ENCODE data around the gene MYO1F.

MYO1F gene

GRCh38 chr19:8615813-8616596 is 38.8 kb upstream of the MYO1F start:
- TF ChIP-seq, protein P1, sequence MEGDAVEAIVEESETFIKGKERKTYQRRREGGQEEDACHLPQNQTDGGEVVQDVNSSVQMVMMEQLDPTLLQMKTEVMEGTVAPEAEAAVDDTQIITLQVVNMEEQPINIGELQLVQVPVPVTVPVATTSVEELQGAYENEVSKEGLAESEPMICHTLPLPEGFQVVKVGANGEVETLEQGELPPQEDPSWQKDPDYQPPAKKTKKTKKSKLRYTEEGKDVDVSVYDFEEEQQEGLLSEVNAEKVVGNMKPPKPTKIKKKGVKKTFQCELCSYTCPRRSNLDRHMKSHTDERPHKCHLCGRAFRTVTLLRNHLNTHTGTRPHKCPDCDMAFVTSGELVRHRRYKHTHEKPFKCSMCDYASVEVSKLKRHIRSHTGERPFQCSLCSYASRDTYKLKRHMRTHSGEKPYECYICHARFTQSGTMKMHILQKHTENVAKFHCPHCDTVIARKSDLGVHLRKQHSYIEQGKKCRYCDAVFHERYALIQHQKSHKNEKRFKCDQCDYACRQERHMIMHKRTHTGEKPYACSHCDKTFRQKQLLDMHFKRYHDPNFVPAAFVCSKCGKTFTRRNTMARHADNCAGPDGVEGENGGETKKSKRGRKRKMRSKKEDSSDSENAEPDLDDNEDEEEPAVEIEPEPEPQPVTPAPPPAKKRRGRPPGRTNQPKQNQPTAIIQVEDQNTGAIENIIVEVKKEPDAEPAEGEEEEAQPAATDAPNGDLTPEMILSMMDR (IDR thresholded peaks at IDR 0.05; ENCODE audit: low read depth, low read length, missing control alignments): peak; percentile 98
- in situ Hi-C loops (cut with HindIII; ENCODE audit: low sequenced_read_pairs): no loop called here
- no peak for DNase-seq (ENCODE audit: low read depth)
- H3K4me3 ChIP-seq (ENCODE audit: low read depth, low read length): no peak overlapping the region

DNA sequence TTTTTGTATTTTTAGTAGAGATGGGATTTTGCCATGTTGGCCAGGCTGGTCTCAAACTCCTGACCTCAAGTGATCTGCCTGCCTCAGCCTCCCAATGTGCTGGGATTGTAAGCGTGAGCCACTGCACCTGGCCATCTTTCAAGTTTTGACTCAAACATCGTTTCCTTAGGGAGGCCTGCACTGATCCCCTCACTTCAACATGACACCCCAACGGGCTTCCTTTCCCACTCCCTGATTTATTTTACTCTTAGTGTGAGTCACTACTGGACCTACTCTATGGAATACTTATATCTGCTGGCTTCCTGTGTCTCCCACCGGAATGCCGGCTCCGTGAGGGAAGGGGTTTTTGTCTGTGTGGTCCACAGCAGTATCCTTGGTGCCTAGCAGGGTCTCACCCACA is 37.8 kb upstream of the MYO1F start:
- in situ Hi-C loops (cut with HindIII; ENCODE audit: low sequenced_read_pairs): no loop called here
- DNase-seq (ENCODE audit: low read depth): no peak
- TF ChIP-seq, protein P1 (IDR thresholded peaks at IDR 0.05; ENCODE audit: low read depth, low read length, missing control alignments): no peak
- no peak overlapping the region for H3K4me3 ChIP-seq (ENCODE audit: low read depth, low read length)

DNA sequence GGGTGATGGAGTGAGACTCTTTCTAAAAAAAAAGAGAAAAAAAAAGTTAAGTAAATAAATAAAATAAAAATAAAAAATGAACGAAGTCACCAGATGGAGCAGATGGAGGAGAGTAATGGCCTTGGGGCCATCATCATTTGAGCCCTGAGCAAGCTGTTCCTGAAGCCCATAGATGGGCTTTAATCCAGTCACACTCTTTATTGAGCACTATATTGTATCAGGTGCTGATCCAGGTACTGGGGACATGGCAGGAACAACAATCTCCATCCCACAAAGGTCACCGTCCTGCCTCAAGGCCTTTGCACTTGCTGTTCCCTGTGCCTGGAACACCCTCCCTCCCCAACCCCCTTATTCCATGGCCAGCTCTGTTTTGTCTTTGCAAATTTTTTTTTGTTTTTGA is 37.2 kb upstream of the MYO1F start:
- H3K4me3 ChIP-seq (ENCODE audit: low read depth, low read length): no peak overlapping the region
- in situ Hi-C loops (cut with HindIII; ENCODE audit: low sequenced_read_pairs): no loop called here
- no peak for DNase-seq (ENCODE audit: low read depth)
- TF ChIP-seq, protein P1 (IDR thresholded peaks at IDR 0.05; ENCODE audit: low read depth, low read length, missing control alignments): no peak

DNA sequence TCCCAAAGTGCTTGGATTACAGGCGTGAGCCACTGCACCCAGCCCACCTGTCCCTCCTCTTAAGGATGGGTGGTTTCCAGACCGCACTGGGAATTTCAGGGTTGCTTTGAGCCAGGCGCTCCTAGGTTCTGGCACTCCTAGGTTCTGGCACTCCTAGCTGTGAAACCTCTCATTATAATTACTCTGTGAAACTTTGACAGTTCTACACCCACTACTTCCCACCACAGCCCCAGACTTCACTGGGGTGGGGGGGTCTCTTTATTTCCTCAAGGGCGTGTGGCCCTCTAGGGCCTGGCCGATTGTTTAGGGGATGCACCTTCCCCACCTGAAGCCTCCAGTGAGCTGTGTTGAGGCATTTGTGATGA is 35.5 kb upstream of the MYO1F start:
- no peak overlapping the region for H3K4me3 ChIP-seq (ENCODE audit: low read depth, low read length)
- in situ Hi-C loops (cut with HindIII; ENCODE audit: low sequenced_read_pairs): no loop called here
- no peak for DNase-seq (ENCODE audit: low read depth)
- TF ChIP-seq, protein P1 (IDR thresholded peaks at IDR 0.05; ENCODE audit: low read depth, low read length, missing control alignments): no peak

GRCh38 chr19:8611877-8612806 is 34.9 kb upstream of the MYO1F start:
- TF ChIP-seq, protein P1 (IDR thresholded peaks at IDR 0.05; ENCODE audit: low read depth, low read length, missing control alignments): no peak
- DNase-seq (ENCODE audit: low read depth): peak; percentile 94
- no peak overlapping the region for H3K4me3 ChIP-seq (ENCODE audit: low read depth, low read length)
- in situ Hi-C loops (cut with HindIII; ENCODE audit: low sequenced_read_pairs): no loop called here

- TF ChIP-seq, protein P1 (IDR thresholded peaks at IDR 0.05; ENCODE audit: low read depth, low read length, missing control alignments): no peak
- H3K4me3 ChIP-seq (ENCODE audit: low read depth, low read length): no peak overlapping the region
- no peak for DNase-seq (ENCODE audit: low read depth)
- in situ Hi-C loops (cut with HindIII; ENCODE audit: low sequenced_read_pairs): no loop called here
Observed at GRCh38 chr19:8611391-8611876, 34.2 kb upstream of the MYO1F start.
